Measurements from ENCODE around the gene ADARB1.

DNA sequence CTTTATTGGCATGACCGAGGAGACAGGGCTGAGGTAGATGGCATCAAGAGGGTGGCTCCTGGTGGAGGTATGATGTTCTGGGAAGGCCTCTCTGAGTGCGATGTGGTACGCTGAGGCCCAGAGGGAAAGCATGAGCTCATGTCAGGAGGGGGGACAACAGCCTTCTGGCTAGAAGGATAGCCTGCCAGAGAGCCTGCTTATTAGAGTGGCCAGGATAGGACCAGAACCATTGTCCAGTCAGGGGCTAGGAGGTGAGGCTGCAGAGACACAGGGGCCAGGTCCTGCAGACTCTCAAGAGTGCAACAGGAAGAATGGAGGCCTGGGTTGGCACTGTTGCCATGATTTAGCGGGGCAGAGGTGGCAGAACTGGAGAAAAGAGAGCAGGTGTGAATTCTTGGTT is 7.3 kb downstream of the ADARB1 start:
- no peak for TF ChIP-seq CTCF (IDR thresholded peaks at IDR 0.05; ENCODE audit: insufficient read depth, low read length, poor library complexity, severe bottlenecking)
- no peak for TF ChIP-seq EZH2phosphoT487 (conservative IDR thresholded peaks at IDR 0.05; ENCODE audit: low read length)

All from SU-DHL-6 (cell line).